ENCODE data around the gene KRI1.

The KRI1 gene

DNA sequence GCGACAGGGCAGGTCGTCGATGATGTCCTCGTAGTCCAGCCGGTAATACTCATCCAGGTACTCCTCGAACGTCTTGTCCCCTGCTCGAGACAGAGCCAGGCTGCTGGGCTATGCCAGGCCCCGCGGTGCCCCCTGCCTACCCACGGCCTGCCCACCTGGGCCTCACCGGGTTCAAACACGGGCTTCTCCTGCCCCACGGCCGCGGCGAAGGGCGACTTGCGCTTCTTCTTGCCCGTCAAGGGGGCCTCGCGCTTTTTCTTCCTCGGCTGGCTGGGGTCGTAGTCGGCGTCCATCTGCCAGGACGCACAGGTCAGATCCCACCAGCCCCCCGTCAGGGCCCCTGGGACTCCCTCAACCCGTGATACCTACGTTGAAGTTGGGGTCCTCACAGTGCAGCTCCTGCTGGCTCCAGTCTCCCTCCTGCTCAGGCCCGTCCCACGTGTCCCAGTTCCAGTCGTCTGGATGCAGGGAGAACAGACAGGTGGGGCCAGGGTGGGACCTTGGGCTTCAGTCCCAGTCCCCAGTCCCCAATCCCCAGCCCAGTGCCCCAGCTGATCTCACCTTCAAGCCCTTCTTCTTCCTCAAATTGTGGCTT is 8.1 kb downstream of the KRI1 start:
- no peak overlapping the region for H3K9ac ChIP-seq (ENCODE audit: low read length)
- no peaks in the 10 kb centered on the region; the same call in 1 of the 2 replicates for H4K20me1 ChIP-seq (ENCODE audit: low read depth, low read length)
- H3K4me3 ChIP-seq (ENCODE audit: insufficient read depth, low read length, poor library complexity, severe bottlenecking), result no peak overlapping the region
- H3F3A ChIP-seq (ENCODE audit: insufficient read depth), result peaks cover 33% of the 10 kb centered on the region
- no peak overlapping the region for H3K27ac ChIP-seq (ENCODE audit: low read depth, low read length)
- no peaks in the 10 kb centered on the region for H3K79me2 ChIP-seq (ENCODE audit: insufficient read depth, low read length)
- peaks cover 2% of the 10 kb centered on the region; the same call in 1 of the 2 replicates for H3K36me3 ChIP-seq (ENCODE audit: low read length)
- TF ChIP-seq, protein P1, sequence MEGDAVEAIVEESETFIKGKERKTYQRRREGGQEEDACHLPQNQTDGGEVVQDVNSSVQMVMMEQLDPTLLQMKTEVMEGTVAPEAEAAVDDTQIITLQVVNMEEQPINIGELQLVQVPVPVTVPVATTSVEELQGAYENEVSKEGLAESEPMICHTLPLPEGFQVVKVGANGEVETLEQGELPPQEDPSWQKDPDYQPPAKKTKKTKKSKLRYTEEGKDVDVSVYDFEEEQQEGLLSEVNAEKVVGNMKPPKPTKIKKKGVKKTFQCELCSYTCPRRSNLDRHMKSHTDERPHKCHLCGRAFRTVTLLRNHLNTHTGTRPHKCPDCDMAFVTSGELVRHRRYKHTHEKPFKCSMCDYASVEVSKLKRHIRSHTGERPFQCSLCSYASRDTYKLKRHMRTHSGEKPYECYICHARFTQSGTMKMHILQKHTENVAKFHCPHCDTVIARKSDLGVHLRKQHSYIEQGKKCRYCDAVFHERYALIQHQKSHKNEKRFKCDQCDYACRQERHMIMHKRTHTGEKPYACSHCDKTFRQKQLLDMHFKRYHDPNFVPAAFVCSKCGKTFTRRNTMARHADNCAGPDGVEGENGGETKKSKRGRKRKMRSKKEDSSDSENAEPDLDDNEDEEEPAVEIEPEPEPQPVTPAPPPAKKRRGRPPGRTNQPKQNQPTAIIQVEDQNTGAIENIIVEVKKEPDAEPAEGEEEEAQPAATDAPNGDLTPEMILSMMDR (IDR thresholded peaks at IDR 0.05; ENCODE audit: insufficient read depth, low read length, poor library complexity, severe bottlenecking), result no peak
- H3K9me3 ChIP-seq (ENCODE audit: insufficient read depth, low read length), result no peaks in the 10 kb centered on the region
- H3K27me3 ChIP-seq (ENCODE audit: low read length), result no peaks in the 10 kb centered on the region
- H3K4me2 ChIP-seq (ENCODE audit: low read depth, low read length, poor library complexity, severe bottlenecking), result no peak overlapping the region
- no peaks in the 10 kb centered on the region for H3K9me2 ChIP-seq (replicated peaks; ENCODE audit: insufficient read depth, low read length)
- no peak overlapping the region for H2AFZ ChIP-seq (ENCODE audit: low read depth, low read length, severe bottlenecking)

DNA sequence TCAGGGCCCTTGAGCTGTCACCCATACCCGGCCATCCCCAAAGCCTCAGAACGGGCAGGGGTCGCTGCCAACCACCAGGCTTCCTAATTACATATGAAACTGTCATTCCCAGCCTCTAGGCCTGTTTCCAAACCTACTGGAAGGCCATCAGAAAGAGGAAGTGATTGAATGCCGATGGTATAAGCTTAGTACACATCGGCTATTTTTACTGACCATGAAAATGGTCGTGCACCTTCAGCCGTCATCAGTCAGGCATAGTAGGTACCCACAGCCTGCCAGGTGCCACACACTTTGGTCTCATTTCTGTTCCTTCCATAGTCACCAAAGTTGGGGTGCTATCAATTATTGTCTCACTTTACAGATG is 10.2 kb downstream of the KRI1 start:
- Histone ChIP-seq H3K4me2 (ENCODE audit: low read depth, low read length, poor library complexity, severe bottlenecking) (no peak overlapping the region), H3K9ac (ENCODE audit: low read length) (no peak overlapping the region), H3F3A (ENCODE audit: insufficient read depth) (peaks cover 36% of the 10 kb centered on the region), H4K20me1 (ENCODE audit: low read depth, low read length) (no peaks in the 10 kb centered on the region; the same call in 1 of the 2 replicates), H2AFZ (ENCODE audit: low read depth, low read length, severe bottlenecking) (no peak overlapping the region), H3K9me2 (replicated peaks; ENCODE audit: insufficient read depth, low read length) (no peaks in the 10 kb centered on the region), H3K79me2 (ENCODE audit: insufficient read depth, low read length) (no peaks in the 10 kb centered on the region), H3K9me3 (ENCODE audit: insufficient read depth, low read length) (no peaks in the 10 kb centered on the region), H3K27me3 (ENCODE audit: low read length) (no peaks in the 10 kb centered on the region), H3K4me3 (ENCODE audit: insufficient read depth, low read length, poor library complexity, severe bottlenecking) (no peak overlapping the region), H3K36me3 (ENCODE audit: low read length) (peaks cover 3% of the 10 kb centered on the region; the same call in 1 of the 2 replicates), H3K27ac (ENCODE audit: low read depth, low read length) (no peak overlapping the region)
- TF ChIP-seq, protein P1 (IDR thresholded peaks at IDR 0.05; ENCODE audit: insufficient read depth, low read length, poor library complexity, severe bottlenecking), result no peak
- TF ChIP-seq EZH2phosphoT487 (conservative IDR thresholded peaks at IDR 0.05; ENCODE audit: low read length), result no peak

DNA sequence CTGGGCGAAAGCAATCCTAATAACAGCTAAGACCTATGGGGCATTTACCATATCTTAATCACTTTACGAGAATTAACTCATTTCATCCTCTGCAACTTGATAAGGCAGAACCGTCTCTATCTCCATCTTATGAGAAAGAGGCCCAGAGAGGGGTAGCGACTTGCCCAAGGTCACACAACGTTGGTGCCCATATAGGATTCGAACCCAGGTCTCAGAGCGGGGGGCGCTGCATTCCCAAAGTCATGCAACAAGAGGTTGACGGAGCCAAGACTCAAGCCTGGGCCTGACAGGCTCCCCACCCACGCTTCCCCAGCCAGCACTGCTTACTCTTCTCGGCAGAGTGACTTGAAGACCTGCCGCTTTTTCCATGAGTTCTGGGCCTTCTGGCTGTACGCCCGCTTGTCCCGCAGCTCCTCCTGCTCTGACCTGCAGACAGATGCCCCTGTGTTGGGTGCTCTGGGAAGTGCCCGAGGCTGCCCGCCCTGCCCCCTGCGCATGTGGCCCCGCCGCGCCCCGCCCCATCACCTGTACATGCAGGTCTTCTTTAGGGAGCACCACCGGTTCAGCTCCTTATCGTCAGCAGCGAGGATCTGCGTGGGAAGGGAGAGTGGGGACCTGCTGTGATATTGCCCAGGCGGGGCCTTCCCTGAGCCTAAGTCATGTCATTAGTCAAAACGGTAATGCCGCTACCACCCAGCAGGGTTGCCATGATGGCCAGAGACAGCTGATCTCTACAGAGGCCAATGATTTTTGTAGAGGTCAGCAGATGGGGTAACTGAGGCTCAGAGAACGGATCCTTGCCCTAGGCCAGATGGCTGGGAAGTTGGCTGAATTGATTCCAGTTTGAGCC is 10.8 kb downstream of the KRI1 start:
- Histone ChIP-seq H3K9ac (ENCODE audit: low read length) (peak overlapping the region; percentile 42; the same call in 1 of the 2 replicates), H4K20me1 (ENCODE audit: low read depth, low read length) (no peaks in the 10 kb centered on the region; the same call in 1 of the 2 replicates), H3K27me3 (ENCODE audit: low read length) (no peaks in the 10 kb centered on the region), H3K36me3 (ENCODE audit: low read length) (peaks cover 3% of the 10 kb centered on the region; the same call in 1 of the 2 replicates), H3K27ac (ENCODE audit: low read depth, low read length) (peak overlapping the region; percentile 93), H3K79me2 (ENCODE audit: insufficient read depth, low read length) (no peaks in the 10 kb centered on the region), H3K4me2 (ENCODE audit: low read depth, low read length, poor library complexity, severe bottlenecking) (peak overlapping the region; percentile 47), H2AFZ (ENCODE audit: low read depth, low read length, severe bottlenecking) (no peak overlapping the region), H3K9me3 (ENCODE audit: insufficient read depth, low read length) (no peaks in the 10 kb centered on the region), H3K4me3 (ENCODE audit: insufficient read depth, low read length, poor library complexity, severe bottlenecking) (no peak overlapping the region), H3K9me2 (replicated peaks; ENCODE audit: insufficient read depth, low read length) (no peaks in the 10 kb centered on the region), H3F3A (ENCODE audit: insufficient read depth) (peaks cover 36% of the 10 kb centered on the region)
- TF ChIP-seq EZH2phosphoT487 (conservative IDR thresholded peaks at IDR 0.05; ENCODE audit: low read length), result no peak
- TF ChIP-seq, protein P1 (IDR thresholded peaks at IDR 0.05; ENCODE audit: insufficient read depth, low read length, poor library complexity, severe bottlenecking), result no peak
